ENCODE data around the gene CHD1L. TPM values are rescaled to one million over a fixed set of nuclear protein-coding genes. Genes with fewer than 3 reads are reported as not detected.

The CHD1L gene
- polyA plus RNA-seq, 4 donors, result 46.2 to 50.4 (median 48.2) TPM

Other genes starting within 250 kb of the CHD1L start
- gene PRKAB2, start 70.2 kb upstream of the CHD1L start, polyA plus RNA-seq (ENCODE audit: insufficient read length in 4 of 4), result 10 to 100 TPM; 22.5 to 28.5 (median 26.6) TPM
- 10 to 100 TPM in 1 of 4 donors, 1 to 10 TPM in 3; 6.8 to 11.1 (median 8.6) TPM for gene FMO5, start 17.3 kb upstream of the CHD1L start, polyA plus RNA-seq (ENCODE audit: insufficient read length in 4 of 4)

Data from right renal pelvis (tissue), 4 donors.